HG03354 (cell line): Measurements from ENCODE around the gene PSMD2.
"Not testable (repeated sequence)": the region's sequence is repeated elsewhere in the genome, so short reads cannot be mapped to it uniquely, and the experiment has no call there.

Experiments
- ATAC-seq: cut with Tn5 transposase; IDR thresholded peaks from one replicate; pipeline ENCODE4 v1.9.1; 2021; ENCODE audit warnings: mild to moderate bottlenecking; ENCODE audit not compliant: unreplicated experiment, poor library complexity, severe bottlenecking

The PSMD2 gene

DNA sequence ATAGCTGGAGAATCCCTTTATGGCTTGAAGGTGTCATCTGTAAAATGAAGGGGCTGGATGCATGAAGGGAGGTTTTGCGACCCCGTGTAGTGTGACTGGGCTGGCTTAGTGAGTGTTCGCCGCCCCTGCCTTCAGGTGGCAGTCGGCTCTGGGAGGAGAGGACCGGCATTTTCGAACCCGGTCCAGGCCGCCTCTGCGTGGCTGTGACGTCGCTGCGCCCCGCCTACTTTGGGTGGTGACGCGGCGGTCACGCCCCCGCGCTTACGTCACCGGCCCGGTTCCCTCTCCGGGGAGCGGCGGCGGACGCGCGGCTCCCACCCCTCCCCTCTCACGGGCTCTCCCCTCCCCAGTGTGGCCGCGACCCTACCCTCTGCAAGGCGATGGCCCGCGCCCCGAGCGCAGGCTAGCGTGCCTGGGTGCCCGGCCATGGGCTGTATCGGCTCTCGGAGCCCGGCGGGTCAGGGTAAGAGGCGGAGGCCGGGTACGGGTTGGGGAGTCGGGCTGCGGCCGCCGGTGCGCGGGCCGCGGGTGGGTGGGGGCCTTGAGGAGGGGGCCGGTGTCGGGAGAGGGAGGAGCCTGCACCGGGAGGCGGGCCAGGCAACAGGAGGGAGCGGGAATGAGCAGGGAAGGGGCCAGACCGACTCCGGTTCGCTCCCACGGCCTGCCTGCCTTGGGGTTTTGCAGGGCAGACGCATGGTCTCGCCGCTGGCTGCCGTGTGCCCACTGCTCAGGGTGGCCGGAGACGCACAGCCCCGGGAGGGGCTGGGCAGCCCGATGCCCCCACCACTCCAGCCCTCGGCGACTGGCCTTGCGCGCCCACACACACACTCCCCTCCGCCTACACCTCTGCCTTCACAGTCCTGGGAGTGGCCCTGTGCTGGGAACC is 36.9 kb downstream of the PSMD2 start:
- ATAC-seq, result peak; percentile 77

DNA sequence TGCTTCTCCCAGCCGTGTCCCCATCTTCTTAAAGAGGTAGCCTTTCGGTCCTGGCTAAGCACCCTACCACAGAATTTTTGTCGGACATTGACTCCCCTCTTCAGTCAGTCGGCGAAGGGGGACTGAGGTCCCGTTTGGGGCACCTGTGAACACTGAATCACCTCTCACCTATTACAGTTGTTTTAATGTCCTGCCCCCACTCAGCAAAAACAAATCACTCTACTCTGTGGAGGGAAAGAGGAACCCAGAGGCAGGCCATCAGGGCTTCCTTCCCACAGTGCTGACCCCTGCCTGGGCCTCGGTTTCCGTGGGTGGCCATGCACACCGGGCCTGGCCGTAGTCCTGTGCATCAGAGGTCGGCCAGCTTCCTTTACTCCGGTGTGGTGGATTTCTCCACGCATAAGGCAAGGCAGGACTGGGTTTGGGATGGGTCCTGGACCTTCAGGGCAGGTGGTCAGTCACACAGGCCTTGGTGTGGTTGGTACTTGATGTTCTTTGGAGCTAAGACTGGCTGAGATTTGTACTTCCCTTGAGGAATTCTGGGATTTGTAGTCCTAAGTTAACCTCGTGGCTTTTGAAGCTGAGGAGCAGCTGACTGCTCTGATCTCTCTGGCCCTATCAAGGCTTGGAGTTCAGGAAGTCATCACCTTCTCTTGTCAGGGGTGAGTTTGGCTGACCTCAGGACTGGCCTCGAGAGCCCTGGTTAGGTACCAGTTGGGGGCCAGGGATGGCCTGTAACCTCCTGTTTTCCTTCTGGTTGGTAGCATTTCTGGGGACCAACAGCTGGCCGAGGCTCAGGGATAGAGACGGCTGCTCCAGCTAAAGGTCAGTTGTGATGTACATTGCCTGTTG is 37.7 kb downstream of the PSMD2 start:
- peak; percentile 2 for ATAC-seq

DNA sequence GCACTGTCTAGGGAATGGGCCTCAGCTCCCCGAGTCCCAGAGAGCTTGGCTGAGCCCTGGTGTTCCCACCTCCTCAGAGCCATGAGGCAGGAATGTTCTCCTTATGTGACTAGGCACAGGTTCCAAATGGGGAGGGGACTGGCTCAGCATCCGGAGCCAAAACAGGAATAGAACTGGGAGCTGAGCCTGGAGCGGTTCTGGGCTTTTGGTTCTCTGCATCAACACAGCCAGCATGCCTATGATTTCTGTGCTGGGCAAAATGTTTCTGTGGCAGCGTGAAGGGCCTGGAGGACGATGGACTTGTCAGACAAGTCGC is 38.3 kb downstream of the PSMD2 start, which contains the start of gene FAM131A:
TSS of gene FAM131A (plus strand) at position 202 of the 316 bp plus-strand sequence. CDS start at position 233, 31 bp downstream.
- no peak for ATAC-seq

DNA sequence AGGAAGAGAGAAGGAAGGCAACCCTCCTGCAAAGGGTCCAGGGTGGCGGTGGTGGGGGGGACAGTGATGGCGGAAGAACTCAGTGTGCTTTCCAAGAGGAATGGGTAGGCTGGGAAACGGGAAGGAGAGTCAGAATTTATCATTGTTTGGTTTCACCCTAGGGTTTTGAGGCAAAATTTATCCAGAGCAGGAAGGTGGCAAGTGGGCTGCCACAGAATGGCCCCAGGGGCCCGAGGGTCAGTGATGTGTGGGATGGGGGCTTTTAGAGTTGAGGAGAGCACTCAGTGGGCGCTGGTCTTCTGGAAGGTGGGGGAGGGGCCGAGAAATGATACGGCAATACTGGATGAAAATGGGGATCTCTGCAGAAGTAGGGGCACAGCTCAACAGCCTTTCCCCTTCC is 38.9 kb downstream of the PSMD2 start:
- ATAC-seq, result no peak

DNA sequence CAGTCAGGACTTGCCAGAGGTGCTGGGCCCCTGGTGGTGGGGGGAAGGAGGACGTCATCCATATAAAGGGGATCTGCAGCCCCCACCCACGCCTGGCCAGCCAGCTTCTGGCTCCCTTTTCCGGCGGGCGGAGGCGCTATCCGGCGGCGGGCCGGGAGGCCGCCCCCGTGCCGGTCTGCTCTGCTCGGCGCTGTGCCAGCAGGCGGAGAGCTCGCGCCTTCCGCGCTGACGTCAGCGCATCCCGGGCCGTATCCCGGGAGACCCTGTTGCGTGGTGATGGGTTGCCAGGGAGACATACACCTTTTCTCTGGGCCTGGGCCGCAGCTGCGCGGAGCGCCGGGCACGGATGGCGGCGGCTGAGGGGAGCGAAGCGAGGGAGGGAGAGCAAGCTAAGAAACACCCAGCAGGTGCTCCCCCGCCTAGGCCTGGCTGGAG is 39.5 kb downstream of the PSMD2 start:
- ATAC-seq, result no peak

DNA sequence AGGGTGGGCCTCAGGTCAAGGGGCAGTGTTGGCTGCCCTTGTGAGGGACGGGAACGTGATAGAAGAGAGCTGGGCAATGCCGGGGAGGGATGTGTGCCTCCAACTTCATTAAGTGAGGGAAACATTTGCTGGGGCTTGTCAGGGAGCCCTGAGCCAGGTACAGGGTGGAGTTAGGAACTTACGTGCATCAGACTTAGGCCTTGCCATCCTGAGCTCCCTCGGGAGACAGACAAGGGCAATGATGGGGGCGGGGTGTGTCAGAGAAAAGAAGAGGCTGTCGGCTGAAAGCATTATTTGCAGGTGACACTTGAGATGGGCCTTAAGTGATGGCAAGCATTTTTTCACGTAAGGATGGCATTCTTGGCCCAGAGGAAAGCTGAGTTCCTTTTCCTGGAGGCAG is 40.0 kb downstream of the PSMD2 start:
- no peak for ATAC-seq

DNA sequence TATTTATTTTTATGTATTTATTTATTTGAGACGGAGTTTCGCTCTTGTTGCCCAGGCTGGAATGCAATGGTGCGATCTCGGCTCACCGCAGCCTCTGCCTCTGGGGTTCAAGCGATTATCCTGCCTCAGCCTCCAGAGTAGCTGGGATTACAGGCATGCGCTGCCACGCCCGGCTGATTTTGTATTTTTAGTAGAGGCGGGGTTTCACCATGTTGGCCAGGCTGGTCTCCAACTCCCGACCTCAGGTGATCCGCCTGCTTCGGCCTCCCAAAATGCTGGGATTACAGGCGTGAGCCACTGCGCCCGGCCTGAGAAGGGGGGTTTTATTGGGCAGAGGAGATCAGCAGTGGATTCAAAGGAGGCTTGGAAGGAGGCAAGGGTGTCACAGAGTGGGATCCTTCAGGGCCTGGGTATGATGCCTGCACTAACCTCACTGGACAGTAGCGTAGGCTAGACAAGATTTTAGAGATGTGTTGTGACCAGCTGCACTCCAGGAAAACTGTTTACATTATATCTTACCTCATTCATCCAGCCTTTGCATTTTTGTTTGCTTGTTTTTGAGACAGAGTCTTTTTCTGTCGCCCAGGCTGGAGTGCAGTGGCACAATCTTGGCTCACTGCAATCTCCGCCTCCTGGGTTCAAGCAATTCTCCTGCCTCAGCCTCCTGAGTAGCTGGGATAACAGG is 40.6 kb downstream of the PSMD2 start:
- not testable (repeated sequence) for ATAC-seq

DNA sequence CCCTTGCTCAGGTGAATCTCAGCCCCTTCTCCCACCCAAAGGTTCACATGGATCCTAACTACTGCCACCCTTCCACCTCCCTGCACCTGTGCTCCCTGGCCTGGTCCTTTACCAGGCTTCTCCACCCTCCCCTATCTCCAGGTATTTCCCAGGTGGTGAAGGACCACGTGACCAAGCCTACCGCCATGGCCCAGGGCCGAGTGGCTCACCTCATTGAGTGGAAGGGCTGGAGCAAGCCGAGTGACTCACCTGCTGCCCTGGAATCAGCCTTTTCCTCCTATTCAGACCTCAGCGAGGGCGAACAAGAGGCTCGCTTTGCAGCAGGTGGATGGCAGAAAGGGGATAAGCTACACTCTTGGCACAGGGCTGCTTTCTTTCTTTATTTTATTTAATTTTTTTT is 42.9 kb downstream of the PSMD2 start:
- ATAC-seq, result no peak

DNA sequence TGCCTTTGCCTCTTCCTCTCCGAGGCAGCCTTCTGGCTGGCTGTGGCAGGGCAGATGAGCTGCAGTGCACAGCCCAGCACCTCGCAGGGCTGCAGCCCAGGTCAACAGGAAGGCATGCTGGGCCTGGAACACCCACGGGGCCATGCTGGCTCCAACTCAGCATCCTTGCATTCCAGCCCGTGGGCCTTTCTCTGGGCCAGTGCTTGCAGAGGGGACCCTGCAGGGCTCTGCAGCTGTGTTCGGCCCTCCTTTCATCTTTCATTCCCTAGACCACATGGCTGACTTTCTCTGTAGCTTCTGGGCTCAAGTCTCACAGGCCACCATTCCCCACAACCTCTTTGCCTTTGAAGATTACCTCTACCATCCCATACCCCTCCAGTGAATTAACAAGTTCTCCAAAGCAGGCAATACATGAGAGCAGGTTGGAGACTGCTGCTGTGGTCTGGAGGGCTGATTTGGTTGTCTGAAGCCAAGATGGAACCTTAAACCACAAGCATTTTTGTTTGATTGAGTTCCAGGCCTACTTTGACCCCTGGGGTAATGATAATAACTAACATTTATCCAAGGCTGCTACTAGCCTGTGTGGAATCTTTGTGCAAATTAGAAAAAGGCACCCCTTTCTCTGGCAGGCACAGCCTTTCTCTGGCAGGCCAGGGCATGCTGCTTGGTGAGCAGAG is 44.3 kb downstream of the PSMD2 start:
- ATAC-seq, result no peak

DNA sequence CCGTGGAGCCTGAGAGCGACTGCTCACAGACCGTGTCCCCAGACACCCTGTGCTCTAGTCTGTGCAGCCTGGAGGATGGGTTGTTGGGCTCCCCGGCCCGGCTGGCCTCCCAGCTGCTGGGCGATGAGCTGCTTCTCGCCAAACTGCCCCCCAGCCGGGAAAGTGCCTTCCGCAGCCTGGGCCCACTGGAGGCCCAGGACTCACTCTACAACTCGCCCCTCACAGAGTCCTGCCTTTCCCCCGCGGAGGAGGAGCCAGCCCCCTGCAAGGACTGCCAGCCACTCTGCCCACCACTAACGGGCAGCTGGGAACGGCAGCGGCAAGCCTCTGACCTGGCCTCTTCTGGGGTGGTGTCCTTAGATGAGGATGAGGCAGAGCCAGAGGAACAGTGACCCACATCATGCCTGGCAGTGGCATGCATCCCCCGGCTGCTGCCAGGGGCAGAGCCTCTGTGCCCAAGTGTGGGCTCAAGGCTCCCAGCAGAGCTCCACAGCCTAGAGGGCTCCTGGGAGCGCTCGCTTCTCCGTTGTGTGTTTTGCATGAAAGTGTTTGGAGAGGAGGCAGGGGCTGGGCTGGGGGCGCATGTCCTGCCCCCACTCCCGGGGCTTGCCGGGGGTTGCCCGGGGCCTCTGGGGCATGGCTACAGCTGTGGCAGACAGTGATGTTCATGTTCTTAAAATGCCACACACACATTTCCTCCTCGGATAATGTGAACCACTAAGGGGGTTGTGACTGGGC is 45.7 kb downstream of the PSMD2 start:
- no peak for ATAC-seq

DNA sequence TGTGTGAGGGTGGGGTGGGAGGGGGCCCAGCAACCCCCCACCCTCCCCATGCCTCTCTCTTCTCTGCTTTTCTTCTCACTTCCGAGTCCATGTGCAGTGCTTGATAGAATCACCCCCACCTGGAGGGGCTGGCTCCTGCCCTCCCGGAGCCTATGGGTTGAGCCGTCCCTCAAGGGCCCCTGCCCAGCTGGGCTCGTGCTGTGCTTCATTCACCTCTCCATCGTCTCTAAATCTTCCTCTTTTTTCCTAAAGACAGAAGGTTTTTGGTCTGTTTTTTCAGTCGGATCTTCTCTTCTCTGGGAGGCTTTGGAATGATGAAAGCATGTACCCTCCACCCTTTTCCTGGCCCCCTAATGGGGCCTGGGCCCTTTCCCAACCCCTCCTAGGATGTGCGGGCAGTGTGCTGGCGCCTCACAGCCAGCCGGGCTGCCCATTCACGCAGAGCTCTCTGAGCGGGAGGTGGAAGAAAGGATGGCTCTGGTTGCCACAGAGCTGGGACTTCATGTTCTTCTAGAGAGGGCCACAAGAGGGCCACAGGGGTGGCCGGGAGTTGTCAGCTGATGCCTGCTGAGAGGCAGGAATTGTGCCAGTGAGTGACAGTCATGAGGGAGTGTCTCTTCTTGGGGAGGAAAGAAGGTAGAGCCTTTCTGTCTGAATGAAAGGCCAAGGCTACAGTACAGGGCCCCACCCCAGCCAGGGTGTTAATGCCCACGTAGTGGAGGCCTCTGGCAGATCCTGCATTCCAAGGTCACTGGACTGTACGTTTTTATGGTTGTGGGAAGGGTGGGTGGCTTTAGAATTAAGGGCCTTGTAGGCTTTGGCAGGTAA is 46.5 kb downstream of the PSMD2 start:
- ATAC-seq, result no peak

DNA sequence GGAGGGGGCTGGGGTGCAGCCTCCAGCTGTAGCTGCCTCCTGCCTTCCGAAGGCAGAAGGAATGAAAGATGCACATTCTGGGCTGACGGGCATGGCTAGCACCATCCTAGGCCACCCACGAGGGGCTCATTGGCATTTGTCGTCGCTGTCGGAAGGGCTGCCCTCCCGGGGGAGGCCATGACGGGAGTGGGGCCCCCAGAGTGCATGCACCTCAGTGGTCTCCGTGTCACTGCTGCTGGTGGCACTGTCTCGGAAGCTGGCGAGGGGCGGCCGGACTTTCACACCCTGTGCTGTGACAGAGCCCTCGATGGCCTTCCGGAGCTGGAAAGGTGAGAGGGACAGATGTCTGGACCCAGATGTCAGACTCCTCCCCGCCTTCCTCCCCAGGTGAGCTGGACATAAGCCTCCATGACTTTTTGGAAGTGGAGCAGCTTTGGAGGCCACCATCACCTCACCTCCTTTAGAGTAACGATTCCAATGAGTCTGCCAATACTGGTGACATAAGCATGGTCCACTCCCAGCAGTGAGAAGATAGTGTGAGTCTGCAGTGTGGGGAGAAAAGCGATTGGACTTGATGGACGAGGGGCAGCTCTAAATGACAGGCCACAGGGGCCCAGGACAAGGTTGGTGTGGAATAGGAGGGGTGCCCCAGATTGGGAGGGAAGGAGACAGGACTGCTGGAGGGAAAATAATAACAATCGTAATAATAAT is 47.6 kb downstream of the PSMD2 start:
- no peak for ATAC-seq

DNA sequence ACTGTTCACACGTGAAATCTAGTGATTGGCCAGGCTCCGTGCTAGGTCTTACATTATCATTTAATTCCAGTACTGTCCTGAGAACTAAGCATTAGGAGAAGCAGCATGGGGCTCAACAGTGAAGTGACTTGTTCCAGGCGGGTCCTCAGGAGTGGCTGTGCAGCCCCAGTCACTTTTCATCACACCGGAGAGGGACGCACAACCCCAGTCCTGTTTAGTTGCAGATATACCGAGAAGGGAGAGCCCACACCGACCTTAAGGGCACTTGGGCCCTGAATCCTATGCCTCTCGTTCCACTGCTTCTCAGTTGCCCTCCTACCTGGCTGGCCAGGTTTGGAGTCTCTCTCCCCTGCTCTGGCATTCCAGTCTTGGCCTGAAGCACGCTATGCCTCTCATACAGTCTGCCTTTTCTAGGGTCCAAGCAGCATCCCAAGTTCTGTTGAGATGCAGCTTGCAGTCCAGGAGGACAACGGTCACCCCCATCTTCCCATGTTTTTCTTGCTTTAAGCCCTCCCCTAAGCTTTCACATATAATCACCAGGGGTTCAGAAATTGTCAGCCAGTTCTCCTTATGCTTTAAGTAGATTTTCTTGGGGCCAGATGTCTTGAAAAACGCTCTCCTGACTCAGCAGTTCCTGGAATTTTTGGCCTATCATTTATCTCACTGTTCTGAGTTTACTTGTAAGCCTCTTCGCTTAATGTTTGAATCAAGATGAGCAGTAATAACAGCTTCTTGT is 48.4 kb downstream of the PSMD2 start:
- no peak for ATAC-seq

DNA sequence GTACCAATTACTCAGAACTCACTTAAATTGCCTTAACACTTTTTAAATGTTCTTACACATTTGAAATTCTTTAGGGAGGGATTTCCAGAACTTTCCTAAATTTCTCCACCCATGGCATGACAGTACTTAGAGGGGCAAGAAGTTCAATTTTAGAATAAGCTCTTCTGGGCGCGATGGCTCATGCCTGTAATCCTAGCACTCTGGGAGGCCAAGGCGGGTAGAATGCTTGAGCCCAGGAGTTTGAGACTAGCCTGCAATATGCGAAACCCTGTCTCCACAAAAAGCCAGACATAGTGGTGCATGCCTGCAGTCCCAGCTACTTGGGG is 49.0 kb downstream of the PSMD2 start:
- ATAC-seq, result no peak

DNA sequence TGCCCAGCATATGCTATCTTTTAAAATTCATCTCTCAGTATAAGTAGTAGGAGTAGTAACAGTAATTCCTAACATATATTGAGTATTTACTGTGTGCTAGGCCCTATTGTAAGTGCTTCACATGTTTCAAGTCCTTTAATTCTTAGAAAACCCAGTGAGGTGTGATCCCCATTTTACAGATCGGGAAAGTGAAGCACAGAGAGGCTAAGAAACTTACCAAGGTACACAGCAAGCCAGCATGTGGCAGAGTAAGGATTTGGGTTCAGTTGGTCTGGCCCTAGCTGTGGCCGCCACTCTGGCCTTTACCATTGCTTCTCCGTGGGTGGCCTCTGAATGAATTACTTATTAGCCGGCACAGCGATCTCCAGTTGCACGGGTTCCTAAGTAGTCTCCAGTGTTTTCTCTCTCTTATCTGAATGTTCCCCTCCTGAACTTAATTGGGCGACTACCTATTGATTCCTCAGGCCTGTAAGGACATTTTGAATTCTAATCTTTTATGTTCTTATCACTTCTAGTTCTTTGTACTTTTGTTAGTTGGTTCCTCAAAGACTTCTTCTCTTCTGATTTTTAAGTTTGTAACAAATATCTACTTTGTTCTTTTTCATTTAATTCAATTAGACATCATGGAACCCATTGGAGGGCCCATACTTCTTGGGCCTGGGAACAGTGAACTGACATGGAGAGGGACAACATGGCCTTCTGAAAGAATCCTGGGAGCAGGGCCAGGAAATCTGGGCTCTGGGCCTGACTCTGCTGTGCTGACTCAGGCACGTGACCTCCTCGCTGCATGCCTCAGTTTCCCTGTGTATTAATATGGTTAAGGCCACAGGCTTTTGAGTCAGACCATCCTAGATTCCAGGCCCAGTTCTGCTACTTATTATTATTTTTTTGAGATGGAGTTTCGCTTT is 50.8 kb downstream of the PSMD2 start:
- ATAC-seq, result no peak

DNA sequence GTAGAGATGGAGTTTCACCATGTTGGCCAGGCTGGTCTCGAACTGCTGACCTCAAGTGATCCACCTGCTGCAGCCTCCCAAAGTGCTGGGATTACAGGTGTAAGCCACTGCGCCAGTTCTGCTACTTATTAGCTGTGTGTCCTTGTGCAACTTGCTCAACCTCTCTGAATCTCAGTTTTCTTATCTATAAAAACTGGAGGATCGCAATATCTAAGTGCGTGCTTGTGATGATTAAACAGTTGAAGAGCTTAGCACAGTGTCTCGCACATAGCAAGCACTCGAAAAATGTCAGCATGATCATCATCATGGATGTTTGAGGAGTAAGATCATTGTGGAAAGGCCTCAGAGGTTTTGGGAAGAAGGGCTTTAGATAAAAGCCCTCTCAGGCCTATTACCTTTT is 51.6 kb downstream of the PSMD2 start:
- ATAC-seq, result no peak
